H9 (cell line): ENCODE measurements around the gene MTCP1. TPM values are rescaled to one million over a fixed set of nuclear protein-coding genes. Genes with fewer than 3 reads are reported as not detected.
A peak's percentile ranks its signal among the peaks of the same experiment; 100 is the strongest.

ENCODE experiments used
- DNase-seq: peaks from one replicate; pipeline ENCODE4 v3.0.0-alpha.2; 2017
- H2AFZ ChIP-seq: one replicate; pipeline ENCODE4 v1.6.1; 2013; ENCODE audit warnings: mild to moderate bottlenecking, low read length, control low read depth, moderate library complexity
- H2AK5ac ChIP-seq: 2 replicates; pipeline ENCODE4 v1.6.1; 2013; ENCODE audit warnings: low read length, control low read depth, mixed read lengths; ENCODE audit not compliant: insufficient read length
- H2BK120ac ChIP-seq: one replicate; pipeline ENCODE4 v1.6.1; 2013; ENCODE audit warnings: low read depth, mild to moderate bottlenecking, low read length, control low read depth, inconsistent platforms; ENCODE audit not compliant: poor library complexity, severe bottlenecking
- H2BK12ac ChIP-seq: 2 replicates; pipeline ENCODE4 v1.6.1; 2013; ENCODE audit warnings: low read length, control low read depth, mixed read lengths, low read depth; ENCODE audit not compliant: insufficient read length
- H2BK15ac ChIP-seq: 2 replicates; pipeline ENCODE4 v1.6.1; 2013; ENCODE audit warnings: low read depth, low read length, control low read depth
- H2BK20ac ChIP-seq: one replicate; pipeline ENCODE4 v1.6.1; 2013; ENCODE audit warnings: low read depth, mild to moderate bottlenecking, low read length, control low read depth, inconsistent platforms; ENCODE audit not compliant: poor library complexity, severe bottlenecking
- H2BK5ac ChIP-seq: 2 replicates; pipeline ENCODE4 v1.6.1; 2013; ENCODE audit warnings: low read length, control low read depth, mixed read lengths; ENCODE audit not compliant: insufficient read length
- H3K14ac ChIP-seq: 2 replicates; pipeline ENCODE4 v1.6.1; 2013; ENCODE audit warnings: low read length, control low read depth; ENCODE audit not compliant: insufficient read depth
- H3K18ac ChIP-seq: 2 replicates; pipeline ENCODE4 v1.6.1; 2013; ENCODE audit warnings: low read depth, mild to moderate bottlenecking, mixed read lengths, low read length, control low read depth; ENCODE audit not compliant: insufficient read length
- H3K23ac ChIP-seq: 2 replicates; pipeline ENCODE4 v1.6.1; 2013; ENCODE audit warnings: low read length, control low read depth, mixed read lengths, low read depth; ENCODE audit not compliant: insufficient read length
- H3K23me2 ChIP-seq: 2 replicates; pipeline ENCODE4 v1.6.1; 2013; ENCODE audit warnings: low read depth, mild to moderate bottlenecking, mixed read lengths, low read length, control low read depth; ENCODE audit not compliant: insufficient read length, poor library complexity, severe bottlenecking
- H3K27ac ChIP-seq: 2 replicates; pipeline ENCODE4 v1.5.1; 2013; ENCODE audit warnings: low read length, control low read depth, mixed read lengths, low read depth; ENCODE audit not compliant: insufficient read length
- H3K27me3 ChIP-seq: 2 replicates; pipeline ENCODE4 v1.6.1; 2013; ENCODE audit warnings: low read length, control low read depth, inconsistent platforms; ENCODE audit not compliant: insufficient read depth
- H3K4ac ChIP-seq: 2 replicates; pipeline ENCODE4 v1.6.1; 2013; ENCODE audit warnings: low read depth, mild to moderate bottlenecking, control low read depth, inconsistent platforms, low read length, moderate library complexity
- H3K4me1 ChIP-seq: 2 replicates; pipeline ENCODE4 v1.6.1; 2013; ENCODE audit warnings: low read length, control low read depth, inconsistent platforms; ENCODE audit not compliant: insufficient read depth
- H3K4me2 ChIP-seq: 2 replicates; pipeline ENCODE4 v1.6.1; 2013; ENCODE audit warnings: low read length, control low read depth, mixed read lengths; ENCODE audit not compliant: insufficient read length, insufficient read depth
- H3K56ac ChIP-seq: 2 replicates; pipeline ENCODE4 v1.6.1; 2013; ENCODE audit warnings: low read depth, mild to moderate bottlenecking, mixed read lengths, low read length, control low read depth; ENCODE audit not compliant: insufficient read length
- H3K79me1 ChIP-seq: 2 replicates; pipeline ENCODE4 v1.6.1; 2013; ENCODE audit warnings: low read depth, mild to moderate bottlenecking, moderate library complexity, low read length, control low read depth, inconsistent platforms; ENCODE audit not compliant: insufficient read depth, poor library complexity, severe bottlenecking
- H3K79me2 ChIP-seq: 2 replicates; pipeline ENCODE4 v1.6.1; 2013; ENCODE audit warnings: low read length, control low read depth, inconsistent platforms; ENCODE audit not compliant: insufficient read depth
- H3K9ac ChIP-seq: 2 replicates; pipeline ENCODE4 v1.6.1; 2013; ENCODE audit warnings: low read length, control low read depth, mixed read lengths; ENCODE audit not compliant: insufficient read length; ENCODE audit errors: extremely low read depth
- H3K9me3 ChIP-seq: one replicate; pipeline ENCODE4 v1.6.1; 2013; ENCODE audit warnings: low read depth, low read length, inconsistent platforms; ENCODE audit not compliant: control insufficient read depth
- H3T11ph ChIP-seq: one replicate; pipeline ENCODE4 v1.6.1; 2013; ENCODE audit warnings: mild to moderate bottlenecking, low read length, control low read depth, inconsistent platforms
- H4K20me1 ChIP-seq: one replicate; pipeline ENCODE4 v1.6.1; 2013; ENCODE audit not compliant: control insufficient read depth, insufficient read length, insufficient read depth
- H4K5ac ChIP-seq: 2 replicates; pipeline ENCODE4 v1.6.1; 2013; ENCODE audit warnings: low read depth, mild to moderate bottlenecking, mixed read lengths, low read length, control low read depth; ENCODE audit not compliant: insufficient read length
- H4K8ac ChIP-seq: replicated peaks from 2 replicates; pipeline ENCODE4 v1.6.1; 2013; ENCODE audit warnings: low read length, control low read depth, mixed read lengths, low read depth; ENCODE audit not compliant: insufficient read length
- H4K91ac ChIP-seq: 2 replicates; pipeline ENCODE4 v1.6.1; 2013; ENCODE audit warnings: low read depth, mild to moderate bottlenecking, moderate library complexity, mixed read lengths, low read length, control low read depth; ENCODE audit not compliant: insufficient read length
- H3K27ac Mint-ChIP-seq, 3 experiments: 2 replicates in 2 of 3; 3 replicates in 1 of 3; pipeline ENCODE4 v1.8.0; 2020 to 2021; ENCODE audit warnings: mixed read lengths in 3 of 3, mild to moderate bottlenecking in 1 of 3, moderate library complexity in 1 of 3
- H3K27me3 Mint-ChIP-seq: 2 replicates; pipeline ENCODE4 v1.8.0; 2021; ENCODE audit warnings: low read depth, mild to moderate bottlenecking, moderate library complexity, mixed read lengths
- H3K36me3 Mint-ChIP-seq, 3 experiments: 2 replicates in 2 of 3; 3 replicates in 1 of 3; pipeline ENCODE4 v1.8.0; 2020 to 2021; ENCODE audit warnings: low read depth in 3 of 3, mixed read lengths in 3 of 3; ENCODE audit not compliant: insufficient read depth in 1 of 3
- H3K4me1 Mint-ChIP-seq, 2 experiments: 2 replicates each; pipeline ENCODE4 v1.8.0; 2020; ENCODE audit warnings: mixed read lengths in 2 of 2
- H3K4me3 Mint-ChIP-seq, 2 experiments: 2 replicates in 1 of 2; 3 replicates in 1 of 2; pipeline ENCODE4 v1.8.0; 2020 to 2021; ENCODE audit warnings: mild to moderate bottlenecking in 2 of 2, mixed read lengths in 2 of 2, moderate library complexity in 1 of 2
- H3K9me3 Mint-ChIP-seq, 2 experiments: 2 replicates in 1 of 2; 3 replicates in 1 of 2; pipeline ENCODE4 v1.8.0; 2020; ENCODE audit warnings: mild to moderate bottlenecking in 2 of 2, mixed read lengths in 2 of 2, moderate library complexity in 1 of 2
- CTCF ChIP-seq: fragments of 200-600 bp; sonication (generic); conservative IDR thresholded peaks from 3 replicates; pipeline ENCODE4 v1.8.0; 2021; ENCODE audit warnings: antibody characterized with exemption, mild to moderate bottlenecking
- WGBS: extraction: QIAGEN DNeasy Blood & Tissue Kit; methylation state at CpG from one replicate; pipeline ENCODE4 v1.1.7; 2013; ENCODE audit warnings: missing lambda C conversion rate, low lambda C conversion rate, mixed read lengths; ENCODE audit not compliant: insufficient read length; ENCODE audit errors: extremely low coverage; 5-methylcytosine and 5-hydroxymethylcytosine counted together
- total RNA-seq: library from RNA; stranded (reverse); gene quantifications from 2 replicates; pipeline ENCODE4 v1.2.1, GENCODE V29; 2021

MTCP1 gene
- total RNA-seq, 1 experiment from 2014 or later: 21.4 TPM

- Histone ChIP-seq H3K9me3 (peaks cover 21% of the 10 kb centered on the region), H4K8ac (no peak overlapping the region), H2BK5ac (no peak overlapping the region), H2AFZ (no peak overlapping the region), H4K5ac (no peak overlapping the region), H2BK20ac (no peak overlapping the region), H3K79me2 (no peaks in the 10 kb centered on the region), H3K18ac (no peak overlapping the region), H3K4ac (no peak overlapping the region), H3K23me2 (no peaks in the 10 kb centered on the region), H3K23ac (no peak overlapping the region), H2BK15ac (no peak overlapping the region), H3K79me1 (no peaks in the 10 kb centered on the region), H3K14ac (no peak overlapping the region), H3K27me3 (no peaks in the 10 kb centered on the region), H3K9ac (no peak overlapping the region), H3K4me2 (peak overlapping the region; percentile 87), H2AK5ac (no peak overlapping the region), H4K91ac (no peak overlapping the region), H2BK12ac (no peak overlapping the region), H3K56ac (no peak overlapping the region), H2BK120ac (no peak overlapping the region), H3K4me1 (no peaks in the 10 kb centered on the region), H4K20me1 (no peaks in the 10 kb centered on the region), H3T11ph (no peak overlapping the region), H3K27ac (no peak overlapping the region)
- Mint-ChIP-seq H3K27me3 (no peaks in the 10 kb centered on the region), H3K9me3 (peaks cover 57 to 61% of the 10 kb centered on the region in 2 experiments), H3K36me3 (peaks cover 3 to 7% (median 4%) of the 10 kb centered on the region in 3 experiments; a peak in 5 of 7 replicates), H3K4me1 (peaks cover 4 to 6% of the 10 kb centered on the region in 2 experiments), H3K27ac (no peak overlapping the region), H3K4me3 (peak overlapping the region; percentile 78 to 87; a peak in 4 of 5 replicates)
- no peak for DNase-seq
- TF ChIP-seq CTCF: no peak
- WGBS: no CpG with 5 or more reads among the region's 3 CpGs
These were observed 42.8 kb downstream of the MTCP1 start for GRCh38 chrX:155028129-155028528.
